BLaER1 (cell line): ENCODE results near the gene APLN.

Experiments
- H3K27ac ChIP-seq: shearing (Covaris generic); formaldehyde crosslinking; 2 replicates; pipeline ENCODE4 v1.8.1; 2022
- H3K27me3 ChIP-seq: shearing (Covaris generic); formaldehyde crosslinking; 2 replicates; pipeline ENCODE4 v1.8.1; 2022
- H3K36me3 ChIP-seq: shearing (Covaris generic); formaldehyde crosslinking; 2 replicates; pipeline ENCODE4 v1.8.1; 2022
- H3K4me1 ChIP-seq: shearing (Covaris generic); formaldehyde crosslinking; 2 replicates; pipeline ENCODE4 v1.8.1; 2022
- H3K4me2 ChIP-seq: shearing (Covaris generic); formaldehyde crosslinking; 2 replicates; pipeline ENCODE4 v1.8.1; 2022
- H3K4me3 ChIP-seq: shearing (Covaris generic); formaldehyde crosslinking; 2 replicates; pipeline ENCODE4 v1.8.1; 2022
- H3K9ac ChIP-seq: shearing (Covaris generic); formaldehyde crosslinking; 2 replicates; pipeline ENCODE4 v1.8.1; 2022
- H3K9me3 ChIP-seq: shearing (Covaris generic); formaldehyde crosslinking; 2 replicates; pipeline ENCODE4 v1.8.1; 2022
- H4K20me1 ChIP-seq: shearing (Covaris generic); formaldehyde crosslinking; 2 replicates; pipeline ENCODE4 v1.8.1; 2022
- Cebpa-rat ChIP-seq: shearing (Covaris generic); IDR thresholded peaks from 2 replicates; pipeline ENCODE4 v1.8.1; 2022

Gene APLN

DNA sequence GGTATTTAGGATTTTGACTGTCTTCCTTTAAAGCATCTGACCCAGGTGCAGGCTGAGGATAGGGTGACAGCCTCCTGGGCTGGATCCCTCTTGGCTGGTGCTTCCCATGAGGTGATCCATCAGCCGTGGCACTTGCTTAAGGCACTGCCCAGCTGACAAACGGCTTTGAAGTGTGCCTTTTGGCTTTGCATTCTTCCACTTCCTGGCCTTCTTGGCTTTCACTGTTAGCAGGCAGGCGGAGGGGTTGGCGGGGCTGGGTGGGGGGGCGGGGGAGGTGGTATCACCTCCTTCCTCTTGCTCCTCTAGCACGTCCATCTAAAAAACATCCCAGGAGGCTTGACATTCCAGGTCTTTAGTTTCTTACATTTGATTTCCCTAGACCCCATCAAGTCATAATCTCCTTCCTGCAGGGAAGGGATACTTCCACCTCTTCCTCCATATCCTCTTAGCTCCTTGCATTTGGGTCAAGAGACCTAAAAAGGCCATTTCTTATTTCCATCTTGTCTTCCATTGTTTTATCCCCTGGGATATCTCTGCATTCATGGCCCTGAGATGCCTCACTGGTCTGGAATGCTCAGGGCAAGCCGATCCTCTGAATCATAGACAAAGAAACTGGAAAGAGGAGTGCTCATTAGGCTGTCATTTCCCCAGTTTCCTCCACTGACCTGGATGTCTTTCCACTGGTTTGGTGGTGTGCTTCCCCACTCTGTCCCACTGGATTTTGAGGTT is 11.3 kb upstream of the APLN start:
- H3K36me3 ChIP-seq: no peaks in the 10 kb centered on the region
- H3K9me3 ChIP-seq: peaks cover 19% of the 10 kb centered on the region
- no peak overlapping the region for H3K9ac ChIP-seq
- no peak overlapping the region for H3K27ac ChIP-seq
- no peak overlapping the region for H3K4me2 ChIP-seq
- peaks cover 57% of the 10 kb centered on the region for H3K27me3 ChIP-seq
- H4K20me1 ChIP-seq: no peaks in the 10 kb centered on the region
- H3K4me3 ChIP-seq: no peak overlapping the region
- no peak for TF ChIP-seq Cebpa-rat
- peaks cover 10% of the 10 kb centered on the region for H3K4me1 ChIP-seq

GRCh38 chrX:129663171-129663570 is 8.4 kb upstream of the APLN start:
- no peak overlapping the region for H3K27ac ChIP-seq
- H3K36me3 ChIP-seq: no peaks in the 10 kb centered on the region
- peaks cover 45% of the 10 kb centered on the region for H3K9me3 ChIP-seq
- H3K27me3 ChIP-seq: peaks cover 82% of the 10 kb centered on the region
- no peak overlapping the region for H3K4me3 ChIP-seq
- no peaks in the 10 kb centered on the region for H4K20me1 ChIP-seq
- peak overlapping the region; percentile 42 for H3K4me2 ChIP-seq
- no peak overlapping the region for H3K9ac ChIP-seq
- peaks cover 10% of the 10 kb centered on the region for H3K4me1 ChIP-seq
- no peak for TF ChIP-seq Cebpa-rat

DNA sequence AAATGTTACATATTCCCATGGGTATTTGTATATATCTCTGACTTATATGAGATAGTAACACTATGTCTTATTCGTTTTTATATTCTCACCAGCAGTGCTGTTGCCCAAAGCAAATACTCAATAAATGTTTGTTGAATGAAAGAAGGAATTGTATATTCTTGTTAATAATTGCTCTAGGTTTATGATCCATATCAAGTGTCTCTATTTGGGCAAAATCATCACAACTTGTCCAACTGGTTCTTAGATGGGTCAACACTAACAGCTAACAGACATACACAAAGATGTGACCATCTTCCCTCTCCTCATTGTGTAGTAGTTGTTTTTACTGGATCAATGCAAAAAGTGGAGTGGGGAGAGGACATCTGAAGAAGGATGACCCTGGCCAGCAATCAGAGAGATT is 6.6 kb upstream of the APLN start:
- Histone ChIP-seq H3K27ac (no peak overlapping the region), H3K9ac (no peak overlapping the region), H3K36me3 (no peaks in the 10 kb centered on the region), H3K4me2 (no peak overlapping the region), H3K27me3 (peaks cover 82% of the 10 kb centered on the region), H3K4me3 (no peak overlapping the region), H3K4me1 (peaks cover 10% of the 10 kb centered on the region), H4K20me1 (no peaks in the 10 kb centered on the region), H3K9me3 (peaks cover 33% of the 10 kb centered on the region)
- TF ChIP-seq Cebpa-rat: no peak

DNA sequence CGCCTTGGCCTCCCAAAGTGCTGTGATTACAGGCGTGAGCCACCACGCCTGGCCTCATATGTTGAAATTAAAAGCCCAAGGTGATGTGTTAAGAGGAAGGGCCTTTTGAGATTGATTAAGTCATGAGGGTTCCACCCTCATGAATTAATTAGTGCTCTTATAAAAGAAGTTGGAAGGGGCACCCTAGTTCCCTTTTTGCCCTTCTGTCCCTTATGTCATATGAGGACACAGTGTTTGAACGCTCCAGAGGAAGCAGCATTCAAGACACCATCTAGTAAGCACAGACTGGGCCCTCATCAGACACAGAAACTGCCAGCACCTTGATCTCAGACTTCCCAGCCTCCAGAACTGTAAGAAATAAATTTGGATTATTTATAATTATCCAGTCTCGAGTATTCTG is 5.1 kb upstream of the APLN start:
- no peaks in the 10 kb centered on the region for H3K36me3 ChIP-seq
- peaks cover 8% of the 10 kb centered on the region; the same call in 1 of the 2 replicates for H4K20me1 ChIP-seq
- H3K4me1 ChIP-seq: peaks cover 14% of the 10 kb centered on the region
- TF ChIP-seq Cebpa-rat: no peak
- no peak overlapping the region for H3K9ac ChIP-seq
- H3K27ac ChIP-seq: no peak overlapping the region
- H3K4me3 ChIP-seq: no peak overlapping the region
- H3K9me3 ChIP-seq: peaks cover 31% of the 10 kb centered on the region
- peaks cover 84% of the 10 kb centered on the region for H3K27me3 ChIP-seq
- H3K4me2 ChIP-seq: no peak overlapping the region

DNA sequence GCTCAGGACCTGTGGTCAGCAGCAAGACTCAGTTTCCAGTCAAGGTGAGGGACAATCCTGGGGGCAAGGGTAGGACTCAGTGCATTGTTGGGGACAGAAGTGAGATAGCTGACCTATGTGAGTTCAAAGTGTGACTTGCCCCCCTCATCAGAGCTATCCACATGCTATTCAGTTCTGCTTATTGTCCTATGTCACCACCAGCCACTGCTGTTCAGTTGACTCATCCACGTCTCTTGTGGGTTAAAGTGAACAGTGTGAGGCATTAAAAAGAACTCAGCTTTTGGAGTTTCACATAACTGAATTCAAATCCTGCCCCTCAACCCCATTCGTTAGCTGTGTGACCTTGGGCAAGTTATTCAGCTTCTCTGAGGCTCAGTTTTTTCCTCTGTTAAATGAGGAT is 4.4 kb upstream of the APLN start:
- H3K4me3 ChIP-seq: no peak overlapping the region
- peaks cover 9% of the 10 kb centered on the region; the same call in 1 of the 2 replicates for H4K20me1 ChIP-seq
- peaks cover 84% of the 10 kb centered on the region for H3K27me3 ChIP-seq
- H3K36me3 ChIP-seq: no peaks in the 10 kb centered on the region
- H3K9ac ChIP-seq: no peak overlapping the region
- H3K4me1 ChIP-seq: peaks cover 16% of the 10 kb centered on the region
- TF ChIP-seq Cebpa-rat: no peak
- peaks cover 31% of the 10 kb centered on the region for H3K9me3 ChIP-seq
- H3K4me2 ChIP-seq: no peak overlapping the region
- H3K27ac ChIP-seq: no peak overlapping the region

GRCh38 chrX:129658429-129658828 is 3.7 kb upstream of the APLN start:
- Histone ChIP-seq H3K4me3 (no peak overlapping the region), H3K4me1 (peaks cover 23% of the 10 kb centered on the region), H3K27me3 (peaks cover 84% of the 10 kb centered on the region), H3K4me2 (no peak overlapping the region), H3K9me3 (peaks cover 31% of the 10 kb centered on the region), H3K36me3 (no peaks in the 10 kb centered on the region), H3K27ac (no peak overlapping the region), H3K9ac (no peak overlapping the region), H4K20me1 (peaks cover 11% of the 10 kb centered on the region; the same call in 1 of the 2 replicates)
- TF ChIP-seq Cebpa-rat: no peak

GRCh38 chrX:129655547-129656249 is 942 bp upstream of the APLN start:
- peaks cover 16% of the 10 kb centered on the region for H3K4me1 ChIP-seq
- peaks cover 84% of the 10 kb centered on the region for H3K27me3 ChIP-seq

DNA sequence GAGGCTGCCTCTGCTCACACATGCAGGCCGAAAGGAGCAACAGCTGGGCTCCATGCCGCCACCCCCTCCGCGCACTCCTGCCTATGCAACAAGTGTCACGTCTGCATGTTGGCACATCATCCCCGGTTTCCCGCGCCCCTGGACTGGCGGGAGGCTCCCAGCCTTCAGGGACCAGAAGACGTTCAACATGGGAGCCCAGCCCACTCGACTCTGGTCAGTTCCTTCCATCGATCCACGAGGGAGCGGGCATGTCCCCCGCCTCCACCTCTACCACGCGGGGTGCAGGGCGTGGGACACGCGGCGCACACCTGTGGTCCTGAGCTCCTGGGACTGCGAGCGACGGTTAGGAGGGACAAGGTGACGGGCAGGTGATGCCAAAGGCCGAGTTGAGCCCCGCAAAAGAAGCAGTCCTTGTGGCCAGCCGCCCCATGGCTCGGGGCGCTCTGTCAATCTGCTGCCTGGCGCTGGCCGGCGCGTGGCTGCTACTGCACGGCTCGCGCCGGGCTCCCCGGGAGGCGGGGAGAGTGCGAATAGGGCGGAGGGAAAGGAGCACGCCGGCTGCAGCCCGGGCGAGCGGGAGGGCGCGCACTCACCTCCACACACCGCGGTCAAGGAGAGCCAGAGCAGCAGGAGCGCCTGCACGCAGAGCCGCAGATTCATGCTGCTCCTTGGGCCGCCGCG is 645 bp downstream of the APLN start:
- H3K9me3 ChIP-seq: peaks cover 12% of the 10 kb centered on the region
- peak overlapping the region; percentile 81 for H3K4me2 ChIP-seq
- no peaks in the 10 kb centered on the region for H3K36me3 ChIP-seq
- peaks cover 88% of the 10 kb centered on the region for H3K27me3 ChIP-seq
- H3K9ac ChIP-seq: peak overlapping the region; percentile 38; the same call in 1 of the 2 replicates
- H3K27ac ChIP-seq: no peak overlapping the region
- H4K20me1 ChIP-seq: peaks cover 23% of the 10 kb centered on the region; the same call in 1 of the 2 replicates
- peaks cover 16% of the 10 kb centered on the region for H3K4me1 ChIP-seq
- TF ChIP-seq Cebpa-rat: no peak
- peak overlapping the region; percentile 67 for H3K4me3 ChIP-seq

More at GRCh38 chrX:129655547-129656249, 942 bp upstream of the APLN start:
- H3K27ac ChIP-seq: no peak overlapping the region
- peak overlapping the region; percentile 81 for H3K4me2 ChIP-seq
- TF ChIP-seq Cebpa-rat: no peak
- H3K4me3 ChIP-seq: no peak overlapping the region
- peaks cover 24% of the 10 kb centered on the region for H3K9me3 ChIP-seq
- no peaks in the 10 kb centered on the region for H3K36me3 ChIP-seq
- H3K9ac ChIP-seq: no peak overlapping the region
- peaks cover 18% of the 10 kb centered on the region; the same call in 1 of the 2 replicates for H4K20me1 ChIP-seq

GRCh38 chrX:129653181-129653970 is 1.4 kb downstream of the APLN start:
- Histone ChIP-seq H3K27me3 (peaks cover 88% of the 10 kb centered on the region), H3K4me2 (peak overlapping the region; percentile 81), H3K4me3 (peak overlapping the region; percentile 67)

More at GRCh38 chrX:129653181-129653970, 1.4 kb downstream of the APLN start:
- peaks cover 25% of the 10 kb centered on the region; the same call in 1 of the 2 replicates for H4K20me1 ChIP-seq
- peaks cover 4% of the 10 kb centered on the region for H3K9me3 ChIP-seq
- peaks cover 16% of the 10 kb centered on the region for H3K4me1 ChIP-seq
- no peak for TF ChIP-seq Cebpa-rat
- no peaks in the 10 kb centered on the region for H3K36me3 ChIP-seq
- no peak overlapping the region for H3K9ac ChIP-seq
- H3K27ac ChIP-seq: no peak overlapping the region
